HG03097 (cell line): ENCODE results near the gene HSP90B1.

Experiments used
- ATAC-seq: cut with Tn5 transposase; IDR thresholded peaks from one replicate; pipeline ENCODE4 v1.9.1; 2021; ENCODE audit not compliant: unreplicated experiment, low FRiP score

The HSP90B1 gene

GRCh38 chr12:103929046-103929783, 995 bp upstream of the HSP90B1 start:
- peak; percentile 17 for ATAC-seq

DNA sequence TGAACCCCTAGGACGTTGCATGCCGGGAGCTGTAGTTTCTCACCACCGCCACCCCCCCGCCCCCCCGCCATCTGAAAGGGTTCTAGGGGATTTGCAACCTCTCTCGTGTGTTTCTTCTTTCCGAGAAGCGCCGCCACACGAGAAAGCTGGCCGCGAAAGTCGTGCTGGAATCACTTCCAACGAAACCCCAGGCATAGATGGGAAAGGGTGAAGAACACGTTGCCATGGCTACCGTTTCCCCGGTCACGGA, 501 bp upstream of the HSP90B1 start:
- no peak for ATAC-seq

- ATAC-seq: no peak
Measured at GRCh38 chr12:103930787-103931735, 851 bp downstream of the HSP90B1 start.

DNA sequence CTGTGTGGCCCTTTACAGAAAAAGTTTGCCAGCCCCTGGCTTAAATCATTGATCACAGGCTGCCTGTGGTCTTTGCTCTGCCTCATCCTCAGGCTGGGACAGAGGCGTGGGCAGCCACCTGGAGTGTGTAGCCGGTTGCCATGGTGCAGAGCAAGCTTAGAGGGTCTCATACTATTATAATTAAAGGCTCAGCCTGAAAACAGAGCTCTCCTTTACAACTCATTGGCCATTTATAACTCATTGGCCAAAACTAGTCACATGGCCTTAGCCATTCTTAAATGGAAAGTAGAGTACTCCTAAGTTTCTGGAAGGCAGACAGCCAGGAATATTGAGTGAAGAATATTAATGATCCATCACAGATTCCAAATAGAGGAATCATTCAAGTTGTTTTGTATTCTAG, 3.0 kb downstream of the HSP90B1 start:
- ATAC-seq: no peak

- no peak for ATAC-seq
Measured at GRCh38 chr12:103936679-103937078, 6.5 kb downstream of the HSP90B1 start.

DNA sequence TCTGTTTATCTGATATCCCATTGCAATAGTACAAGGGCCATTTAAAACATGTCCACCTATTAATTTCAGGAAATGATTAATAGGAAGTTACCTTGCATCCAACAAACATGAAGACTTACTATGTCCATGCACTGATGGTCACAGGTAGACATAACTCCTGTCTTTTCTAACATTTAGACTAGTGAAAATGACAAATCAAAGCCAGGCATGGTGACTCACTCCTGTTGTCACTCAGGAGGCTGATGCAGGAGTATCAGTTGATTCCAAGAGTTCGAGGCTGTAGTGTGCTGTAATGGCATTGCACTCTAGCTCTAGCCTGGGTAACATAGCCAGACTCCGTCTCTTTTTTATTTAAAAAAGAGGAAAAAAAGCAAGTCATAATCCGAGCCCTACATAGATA, 14.8 kb downstream of the HSP90B1 start:
- ATAC-seq: no peak

DNA sequence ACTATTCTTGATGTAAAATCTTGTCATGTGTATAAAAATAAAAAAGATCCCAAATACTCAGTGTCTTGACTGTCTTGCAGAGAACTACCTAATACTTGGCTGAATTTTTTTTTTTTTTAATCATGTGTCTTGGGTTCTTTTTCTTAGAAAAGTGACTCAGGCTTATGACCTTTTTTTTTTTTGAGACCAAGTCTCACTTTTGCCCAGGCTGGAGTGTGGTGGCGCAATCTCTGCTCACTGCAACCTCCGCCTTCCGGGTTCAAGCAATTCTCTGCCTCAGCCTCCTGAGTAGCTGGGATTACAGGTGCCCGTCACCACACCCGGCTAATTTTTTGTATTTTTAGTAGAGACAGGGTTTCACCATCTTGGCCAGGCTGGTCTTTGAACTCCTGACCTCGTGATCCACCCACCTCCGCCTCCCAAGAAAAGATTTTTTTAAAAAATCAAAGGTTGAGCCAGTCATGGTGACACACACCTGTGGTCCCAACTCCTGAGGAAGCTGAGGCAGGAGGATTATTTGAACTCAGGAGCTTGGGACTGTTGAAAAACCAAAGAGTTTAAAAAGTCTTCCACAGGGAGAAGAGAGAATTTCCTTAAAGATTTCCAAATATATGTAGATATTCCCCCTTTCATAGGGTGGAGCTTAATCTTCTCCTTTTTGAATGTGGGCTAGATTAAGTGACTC, 17.8 kb downstream of the HSP90B1 start:
- no peak for ATAC-seq

DNA sequence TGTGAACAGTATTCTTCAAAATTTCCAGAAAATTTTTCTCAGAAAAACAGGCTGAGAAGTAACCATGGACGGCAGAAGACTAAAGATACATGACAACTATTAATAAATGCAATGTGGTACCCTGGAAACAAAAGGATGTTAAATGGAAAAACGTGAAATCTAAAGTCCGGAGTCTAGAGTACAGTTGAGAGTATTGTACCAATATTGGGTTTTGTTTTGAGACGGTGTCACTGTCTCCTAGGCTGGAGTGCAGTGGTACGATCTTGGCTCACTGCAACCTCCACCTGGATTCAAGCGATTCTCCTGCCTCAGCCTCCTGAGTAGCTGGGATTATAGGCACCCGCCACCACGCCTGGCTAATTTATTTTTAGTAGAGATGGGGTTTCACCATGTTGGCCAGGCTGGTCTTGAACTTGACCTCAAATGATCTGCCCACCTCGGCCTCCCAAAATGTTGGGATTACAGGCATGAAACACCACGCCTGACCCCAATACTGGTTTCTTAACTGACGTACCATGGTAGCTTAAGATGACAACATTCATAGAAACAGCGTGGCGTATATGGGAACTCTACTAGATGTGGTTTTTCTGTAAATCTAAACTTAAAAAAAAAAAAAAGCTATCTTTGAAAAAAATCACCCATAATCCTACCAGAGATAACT, 18.7 kb downstream of the HSP90B1 start:
- no peak for ATAC-seq

DNA sequence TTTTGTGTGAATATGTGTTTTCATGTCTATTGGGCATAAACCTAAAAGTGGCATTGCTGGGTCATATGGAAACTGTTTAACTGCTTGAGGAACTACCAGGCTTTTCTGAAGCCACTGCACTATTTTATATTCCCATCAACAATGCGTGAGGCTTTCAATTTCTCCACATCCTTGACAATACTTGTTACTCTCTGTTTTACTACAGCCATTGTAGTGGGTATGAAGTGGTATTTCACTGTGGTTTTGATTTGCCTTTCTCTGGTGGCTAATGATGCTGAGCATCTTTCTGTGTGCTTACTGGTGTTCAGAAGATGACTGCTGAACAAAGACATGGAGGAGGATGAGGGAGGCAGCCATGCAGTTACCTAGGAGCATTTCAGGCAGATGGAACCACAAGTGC, 22.3 kb downstream of the HSP90B1 start:
- ATAC-seq: no peak

DNA sequence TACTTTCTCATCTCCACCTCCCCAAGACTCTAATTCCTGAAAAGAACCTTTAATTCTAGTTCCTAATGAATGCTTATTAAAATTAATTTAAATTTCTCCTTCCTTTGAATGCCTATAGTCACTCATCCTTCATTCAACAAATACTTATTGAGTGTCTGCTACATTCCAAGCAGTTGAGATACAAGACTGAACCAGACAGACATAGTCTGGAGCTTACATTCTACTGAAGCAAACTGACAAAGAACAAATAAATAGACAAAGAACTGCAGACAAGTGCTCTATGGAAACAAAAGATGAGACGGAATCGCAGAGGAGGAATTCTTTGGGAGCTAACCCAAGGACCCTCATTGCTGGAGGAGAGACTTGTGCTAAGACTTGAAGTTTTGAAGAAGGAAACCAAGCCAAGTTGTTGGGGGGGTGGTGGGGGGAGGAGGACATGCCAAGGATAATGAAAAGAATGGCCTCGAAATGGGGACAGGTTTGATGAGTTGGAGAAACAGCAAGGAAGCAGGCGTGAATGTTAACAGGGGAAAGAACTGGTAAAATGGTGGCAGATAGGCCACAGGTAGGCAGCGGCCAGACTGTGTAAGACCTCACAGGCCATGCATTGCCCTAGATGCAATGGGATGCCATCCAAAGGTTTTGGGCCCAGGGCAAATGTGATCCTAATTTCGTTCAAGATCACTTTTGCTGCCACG, 25.8 kb downstream of the HSP90B1 start:
- ATAC-seq: no peak

DNA sequence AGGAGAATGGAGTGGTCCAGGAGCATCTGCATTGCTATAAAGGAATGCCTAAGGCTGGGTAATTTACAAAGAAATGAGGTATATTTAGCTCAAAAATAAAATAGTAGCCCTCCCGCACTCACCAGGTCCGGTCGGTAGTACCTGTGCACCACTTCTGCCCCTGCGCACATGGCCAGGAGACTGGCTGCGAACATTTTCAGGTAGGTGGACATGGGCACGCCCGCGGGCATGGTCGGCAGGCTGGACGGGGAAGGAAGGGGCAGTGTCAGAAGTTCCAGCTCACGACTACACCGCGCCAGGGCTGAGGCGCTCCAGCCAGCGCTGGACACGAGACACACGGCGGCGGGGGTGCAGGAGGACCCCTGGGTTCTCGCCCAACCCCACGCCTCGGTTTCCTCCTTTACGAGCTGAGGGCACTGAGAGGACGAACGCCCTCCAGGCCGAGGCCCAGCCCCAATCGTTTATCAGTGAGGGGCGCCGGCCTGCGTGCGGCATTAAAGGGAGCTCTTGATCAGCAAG, 26.4 kb downstream of the HSP90B1 start:
- peak; percentile 22 for ATAC-seq

DNA sequence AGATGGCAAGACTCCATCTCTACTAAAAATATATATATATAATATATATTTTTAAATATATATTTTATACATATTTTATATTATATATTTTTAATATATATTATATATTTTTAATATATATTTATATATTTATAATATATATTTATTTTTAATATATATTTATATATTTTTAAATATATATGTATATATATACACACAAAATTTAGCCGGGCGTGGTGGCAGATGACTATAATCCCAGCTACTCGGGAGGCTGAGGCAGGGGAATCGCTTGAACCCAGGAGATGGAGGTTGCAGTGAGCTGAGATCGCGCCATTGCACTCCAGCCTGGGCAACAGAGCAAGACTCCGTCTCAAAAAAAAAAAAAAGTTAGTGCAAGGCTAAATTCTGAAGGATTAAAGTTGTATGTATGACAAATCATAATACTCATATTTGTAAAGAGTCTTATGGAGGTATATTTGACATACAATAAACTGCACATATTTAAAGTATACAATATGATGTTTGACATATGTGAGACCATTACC, 27.7 kb downstream of the HSP90B1 start:
- ATAC-seq: no peak

- ATAC-seq: no peak
Measured at GRCh38 chr12:103958621-103959020, 28.4 kb downstream of the HSP90B1 start.

DNA sequence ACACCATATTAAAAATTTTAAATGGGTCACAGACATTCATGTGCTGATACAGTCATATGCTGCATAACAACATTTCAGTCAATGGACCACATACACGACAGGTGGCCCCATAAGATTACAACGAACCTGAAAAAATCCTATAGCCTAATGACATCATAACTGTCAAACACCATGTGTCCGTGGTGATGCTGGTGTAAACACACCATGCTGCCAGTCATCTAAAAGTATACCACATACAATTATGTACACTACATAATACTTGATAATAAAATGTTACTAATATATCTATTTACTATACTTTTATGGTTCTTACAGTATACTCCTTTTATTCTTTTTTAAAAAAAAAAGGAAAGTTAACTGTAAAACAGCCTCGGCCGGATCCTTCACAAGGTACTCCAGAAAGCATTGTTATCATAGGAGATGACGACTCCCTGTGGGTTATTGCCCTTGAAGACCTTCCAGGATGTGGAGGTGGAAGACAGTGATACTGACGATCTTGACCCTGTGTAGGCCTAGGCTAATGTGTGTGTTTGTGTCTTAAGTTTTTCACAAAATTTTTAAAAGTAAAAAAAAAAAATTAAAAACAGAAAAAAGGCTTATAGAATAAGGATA, 30.5 kb downstream of the HSP90B1 start:
- ATAC-seq: no peak

DNA sequence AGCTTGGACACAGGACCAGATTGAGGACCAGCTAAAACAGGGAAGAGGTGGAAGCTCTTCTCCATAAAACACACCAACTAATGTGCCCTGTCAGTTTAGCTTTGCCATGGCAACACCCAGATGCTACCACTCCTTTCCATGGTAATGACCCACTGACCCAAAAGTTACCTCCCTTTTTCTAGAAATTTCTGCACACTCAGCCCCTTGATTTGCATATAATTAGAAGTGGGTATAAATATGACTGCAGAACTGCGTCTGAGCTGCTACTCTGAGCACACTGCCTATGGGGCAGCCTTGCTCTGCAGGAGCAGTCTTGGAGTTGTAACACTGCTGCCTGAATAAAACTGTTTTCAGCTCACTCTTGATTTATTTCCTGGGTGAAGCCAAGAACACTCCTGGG, 32.3 kb downstream of the HSP90B1 start:
- no peak for ATAC-seq

DNA sequence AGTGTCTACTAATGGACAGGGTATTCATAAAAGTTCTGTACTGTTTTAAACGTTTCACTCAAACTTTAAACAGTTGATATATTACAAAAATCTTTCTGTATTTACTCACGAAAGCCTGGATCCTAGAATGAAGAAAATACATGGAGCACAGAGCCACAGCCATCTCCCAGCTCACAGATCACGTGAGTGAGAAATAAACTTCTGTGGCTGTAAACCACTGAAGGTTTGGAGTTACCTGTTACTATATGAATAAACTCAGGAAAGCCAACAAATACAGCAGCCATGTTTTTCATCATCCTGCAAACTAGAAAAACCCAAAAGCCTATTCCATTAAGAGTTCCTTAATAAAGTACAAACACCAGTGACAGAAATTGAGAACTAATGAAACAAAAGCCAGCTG, 34.6 kb downstream of the HSP90B1 start:
- no peak for ATAC-seq

DNA sequence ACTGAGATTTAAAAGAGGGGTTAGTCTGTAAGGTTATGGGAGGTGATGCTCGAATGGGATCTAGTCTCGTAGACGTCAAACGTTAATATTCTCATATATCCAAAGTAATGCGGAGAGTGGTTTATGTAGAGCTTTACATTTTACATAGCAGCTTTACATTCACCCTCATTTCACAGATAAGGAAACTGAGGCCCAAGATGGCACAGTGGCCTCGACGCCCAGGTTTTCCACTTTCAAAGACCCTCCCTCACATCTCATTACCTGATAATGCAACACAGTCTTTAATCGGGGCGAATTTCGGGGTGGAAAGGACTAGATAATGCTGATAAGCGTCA, 35.0 kb downstream of the HSP90B1 start:
- peak; percentile 1 for ATAC-seq

- peak; percentile 91 for ATAC-seq
Measured at GRCh38 chr12:103965590-103966504, 35.6 kb downstream of the HSP90B1 start, which contains the start of gene TDG. Gene TDG, plus strand, starts transcription at chr12:103965872. Its CDS starts 166 bp downstream, at chr12:103966038.
